HG03139 (cell line): ENCODE data around the gene FCSK.
"Not testable (repeated sequence)": the region's sequence is repeated elsewhere in the genome, so short reads cannot be mapped to it uniquely, and the experiment has no call there.

Source experiments
- ATAC-seq: cut with Tn5 transposase; IDR thresholded peaks from one replicate; pipeline ENCODE4 v1.9.1; 2021; ENCODE audit not compliant: unreplicated experiment

FCSK gene

DNA sequence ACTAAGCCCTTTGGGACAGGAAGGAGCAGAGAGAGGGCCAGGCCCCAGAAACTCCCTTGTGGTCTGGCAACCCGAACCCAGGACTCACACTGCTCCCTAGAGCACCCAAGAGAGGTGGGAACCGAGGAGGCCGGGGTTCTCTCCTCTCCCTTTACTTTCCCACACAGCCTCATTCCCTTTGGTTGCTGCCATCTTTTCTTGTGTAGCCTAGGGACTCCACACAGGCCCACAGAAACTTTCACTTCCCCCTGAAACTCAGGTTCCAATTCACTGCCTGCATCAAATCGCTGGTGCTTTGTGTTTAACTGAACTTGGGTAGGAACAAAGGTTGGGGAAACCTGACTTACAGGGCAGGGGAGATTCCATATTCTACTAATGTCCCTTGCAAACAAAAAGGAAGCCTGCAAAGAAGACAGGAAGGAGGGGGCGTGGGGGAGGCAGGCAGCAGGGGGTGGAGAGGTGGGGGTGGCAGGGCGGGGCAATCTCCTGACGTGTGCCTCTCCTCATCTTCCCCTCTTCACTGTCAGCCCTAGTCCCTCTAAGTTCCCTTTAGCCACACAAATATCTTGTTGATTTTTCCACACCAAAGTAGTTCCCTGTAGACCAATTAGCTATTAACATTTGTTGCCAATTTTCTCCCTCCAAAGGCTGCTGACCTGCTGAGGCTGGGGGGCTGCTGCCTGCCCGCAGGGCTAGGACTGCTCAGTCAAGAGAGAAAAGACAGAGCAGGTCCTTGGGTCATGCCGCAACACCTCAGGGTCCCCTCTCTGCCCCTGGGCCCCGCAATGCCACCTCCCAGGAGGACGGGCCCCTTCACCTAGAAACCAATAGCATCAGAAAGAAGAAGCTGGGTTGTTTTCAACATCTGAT lies 23.5 kb upstream of the FCSK start:
- ATAC-seq = peak; percentile 34

DNA sequence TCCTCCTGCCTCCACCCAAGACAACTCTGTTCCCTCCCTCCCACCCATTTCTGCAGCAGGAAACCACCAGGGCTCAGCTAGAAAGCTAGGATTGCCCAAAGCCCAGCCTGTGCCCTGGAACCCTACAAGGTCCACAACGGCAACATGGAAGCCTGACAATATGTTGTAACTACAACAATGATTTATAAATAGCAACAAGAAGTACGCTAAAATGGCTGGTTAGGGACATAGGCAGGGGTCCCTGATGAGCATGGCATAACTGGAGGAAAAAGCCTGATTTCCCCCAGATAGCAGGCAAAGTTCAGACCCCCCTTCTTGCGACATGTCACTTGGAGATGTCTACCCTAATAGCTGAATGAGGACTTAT lies 22.1 kb upstream of the FCSK start:
- ATAC-seq = no peak

DNA sequence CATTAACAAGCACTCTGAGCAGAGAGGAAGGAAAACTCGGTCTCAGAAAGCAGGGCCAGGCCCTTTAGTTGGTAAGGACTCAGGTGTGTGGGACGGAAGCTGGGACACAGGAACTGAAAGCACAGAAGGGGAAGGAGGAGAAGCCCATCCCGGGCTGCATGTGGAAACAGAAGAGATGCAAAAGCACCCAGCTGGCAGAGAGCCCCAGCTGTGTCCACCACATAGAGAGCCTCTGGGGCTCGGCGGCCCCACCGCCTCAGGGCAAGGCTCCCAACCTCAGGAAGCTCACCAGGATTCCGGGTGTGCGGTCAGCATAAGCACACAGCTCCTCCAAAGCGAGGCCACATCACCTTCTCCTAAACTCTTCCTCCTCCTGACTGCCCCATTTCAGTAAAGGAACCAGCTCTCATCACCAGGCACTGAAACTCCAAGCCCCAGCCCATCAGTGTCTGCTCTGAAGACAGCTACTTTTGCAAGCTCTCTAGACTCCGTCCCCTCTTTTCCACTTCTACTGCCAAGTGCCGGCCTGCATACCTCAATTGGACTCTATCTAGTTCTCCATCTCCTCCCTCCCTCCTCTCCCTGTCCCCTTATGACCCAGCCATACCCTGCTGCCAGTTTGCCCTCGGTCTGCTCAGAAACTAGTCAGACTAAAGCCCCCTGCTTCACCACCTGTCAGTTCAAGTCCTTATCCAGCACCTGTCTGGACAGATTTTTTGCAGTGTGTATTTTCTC lies 21.5 kb upstream of the FCSK start:
- ATAC-seq = no peak

DNA sequence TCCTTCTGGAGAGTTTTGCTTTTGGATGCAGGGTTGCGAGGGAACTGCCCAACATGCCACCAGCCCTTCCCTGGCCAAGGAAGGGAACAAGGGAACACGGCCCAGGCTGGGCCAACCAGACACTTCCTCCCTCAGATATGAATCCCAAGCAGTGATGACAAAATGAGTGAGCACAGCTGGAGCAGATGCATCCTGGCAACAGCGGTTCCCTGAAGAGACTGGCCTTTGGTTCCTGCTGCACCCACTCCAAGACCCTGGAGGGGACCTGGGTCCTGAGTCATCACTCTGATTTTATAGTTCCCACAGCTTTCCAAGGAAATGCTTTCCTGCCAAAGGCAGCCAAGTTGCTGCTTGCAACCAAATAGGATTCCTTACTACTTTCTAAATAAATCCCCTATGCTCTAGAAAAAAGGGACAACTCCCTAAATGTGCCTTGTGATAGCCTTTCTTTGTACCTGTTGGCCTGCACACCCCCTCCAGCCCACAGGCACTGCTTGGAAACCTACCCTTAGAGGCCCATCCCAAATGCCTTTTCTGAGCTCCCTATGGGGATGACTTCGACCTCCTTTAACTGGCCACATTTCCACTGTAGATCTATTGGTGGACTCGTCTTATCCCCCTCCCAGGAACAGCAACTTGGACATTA lies 20.8 kb upstream of the FCSK start:
- ATAC-seq = no peak

DNA sequence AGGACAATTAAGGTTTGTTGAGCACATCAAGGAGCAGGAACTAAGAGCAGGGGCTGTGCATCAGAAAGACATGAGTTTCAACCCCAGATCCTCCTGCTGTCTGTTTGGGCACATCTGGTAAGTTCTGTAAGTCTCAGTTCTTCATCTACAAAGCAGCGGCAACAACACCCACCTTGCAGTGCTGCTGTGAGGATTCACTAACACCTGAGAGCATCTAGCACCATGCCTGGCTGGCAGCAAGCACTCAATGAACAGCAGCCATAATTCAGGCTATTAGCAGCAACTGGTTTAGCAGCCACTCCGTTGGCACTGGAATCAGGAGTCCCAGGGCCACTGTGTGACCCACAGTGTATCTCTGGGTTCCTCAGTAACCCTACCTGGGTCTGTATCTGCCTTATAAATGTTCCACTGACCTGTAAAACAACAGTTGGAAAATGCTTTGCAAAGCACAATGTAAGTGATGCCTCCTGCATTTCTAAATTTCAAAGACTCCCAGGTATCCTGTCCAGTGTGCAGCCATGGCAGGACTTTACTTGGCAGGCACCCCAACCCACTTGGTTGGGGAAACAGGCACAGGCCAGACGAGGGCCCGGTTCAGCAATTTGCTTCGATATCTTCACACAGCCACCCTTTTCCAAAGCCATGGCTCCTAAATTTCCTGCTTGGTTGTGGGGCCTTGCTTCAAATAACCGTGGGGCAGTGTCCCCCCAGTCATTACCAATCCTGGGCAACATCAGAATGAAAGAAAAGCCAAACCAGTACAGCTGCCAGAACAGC lies 19.7 kb upstream of the FCSK start:
- ATAC-seq = no peak

DNA sequence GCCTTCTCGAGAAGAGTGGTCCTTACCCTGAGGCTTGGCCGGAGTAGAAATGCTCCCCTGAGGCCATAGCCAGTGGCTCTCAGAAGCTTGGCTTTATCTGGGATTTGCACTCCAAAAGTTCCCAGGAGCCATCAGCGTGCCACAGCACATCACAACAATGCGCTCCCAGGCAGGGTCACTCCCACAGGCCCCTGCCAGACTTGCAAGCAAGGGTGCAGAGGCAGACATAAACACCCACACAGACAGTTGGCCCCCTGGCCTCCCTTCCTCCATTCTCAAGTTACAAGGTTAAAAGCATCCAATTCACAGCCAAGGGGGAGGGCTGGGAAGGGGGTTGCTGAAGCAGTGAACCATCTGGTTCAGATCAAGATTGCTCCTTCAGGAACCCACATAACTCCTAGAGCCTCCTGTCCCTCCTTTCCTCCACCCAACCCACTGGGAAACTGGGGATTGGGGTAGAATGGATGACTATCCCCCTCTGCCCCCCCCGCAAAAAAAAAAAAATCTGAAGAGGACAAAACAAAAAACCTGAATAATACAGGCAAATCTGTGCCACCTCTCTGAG lies 17.3 kb upstream of the FCSK start:
- no peak for ATAC-seq

DNA sequence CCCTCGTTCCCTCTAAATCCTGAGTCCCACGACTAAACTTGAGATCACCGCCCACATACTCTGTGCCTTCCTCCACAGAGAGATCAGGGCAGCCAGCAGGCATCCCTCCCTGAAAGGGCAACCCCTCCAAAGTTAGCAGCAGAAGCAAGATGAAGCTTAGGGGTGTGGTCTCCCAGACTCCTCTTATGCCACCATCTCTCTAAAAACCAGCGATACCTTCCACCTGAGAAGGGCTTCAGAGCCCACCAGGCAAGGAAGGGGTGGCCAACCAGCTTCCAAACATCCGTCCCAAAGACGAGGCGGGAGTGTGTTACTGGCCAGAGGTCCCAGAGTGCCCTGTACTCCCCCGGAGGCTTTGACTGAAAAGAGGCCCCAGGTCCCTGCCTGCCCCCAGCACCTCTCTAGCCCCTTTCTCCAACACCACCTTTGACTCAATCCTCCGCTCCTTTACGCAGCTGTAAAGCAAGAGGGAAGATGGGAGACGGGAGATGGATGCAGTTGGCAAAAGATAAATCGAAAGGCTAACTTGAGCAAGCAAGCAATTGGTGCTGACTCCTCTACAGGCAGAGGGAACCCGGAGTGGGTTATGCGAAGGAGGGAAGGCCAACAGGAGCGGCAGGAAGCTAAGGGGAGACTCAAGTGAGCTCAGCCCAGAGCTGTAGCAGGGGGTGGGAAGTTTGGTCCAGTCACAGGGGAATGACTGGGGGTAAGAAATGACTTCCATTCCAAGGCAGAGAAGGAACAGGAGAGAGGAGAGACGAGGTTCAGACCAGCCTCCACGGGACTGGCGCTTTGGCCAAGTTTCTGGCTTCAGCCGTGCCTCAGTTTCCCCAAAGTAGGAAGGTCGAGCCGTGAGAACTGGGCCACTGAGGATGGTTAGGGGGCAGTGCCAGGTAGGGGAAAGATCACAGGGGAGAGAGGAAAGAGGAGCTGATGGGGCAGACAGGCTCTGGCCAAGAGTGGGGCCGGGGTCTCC lies 16.5 kb upstream of the FCSK start:
- ATAC-seq = no peak

DNA sequence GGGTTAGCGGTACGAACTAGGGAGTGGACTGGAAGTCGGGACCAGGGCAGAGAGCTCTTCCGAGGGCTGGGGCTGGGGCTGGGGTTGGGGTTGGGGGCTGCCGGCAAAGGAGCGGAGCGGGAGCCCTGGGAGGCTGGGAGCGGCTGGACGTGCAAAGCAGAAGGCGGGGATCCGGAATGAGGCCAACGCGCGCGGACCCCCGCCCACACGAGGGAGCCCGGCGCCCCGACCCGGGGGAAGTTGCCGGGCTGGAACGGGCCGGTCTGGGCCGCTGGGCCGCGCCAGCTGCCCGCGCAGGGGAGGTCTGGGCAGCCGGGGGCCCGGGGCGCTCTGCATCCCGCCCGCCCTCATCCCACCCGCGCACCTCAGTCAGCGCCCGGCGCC lies 15.8 kb upstream of the FCSK start:
- no peak for ATAC-seq

DNA sequence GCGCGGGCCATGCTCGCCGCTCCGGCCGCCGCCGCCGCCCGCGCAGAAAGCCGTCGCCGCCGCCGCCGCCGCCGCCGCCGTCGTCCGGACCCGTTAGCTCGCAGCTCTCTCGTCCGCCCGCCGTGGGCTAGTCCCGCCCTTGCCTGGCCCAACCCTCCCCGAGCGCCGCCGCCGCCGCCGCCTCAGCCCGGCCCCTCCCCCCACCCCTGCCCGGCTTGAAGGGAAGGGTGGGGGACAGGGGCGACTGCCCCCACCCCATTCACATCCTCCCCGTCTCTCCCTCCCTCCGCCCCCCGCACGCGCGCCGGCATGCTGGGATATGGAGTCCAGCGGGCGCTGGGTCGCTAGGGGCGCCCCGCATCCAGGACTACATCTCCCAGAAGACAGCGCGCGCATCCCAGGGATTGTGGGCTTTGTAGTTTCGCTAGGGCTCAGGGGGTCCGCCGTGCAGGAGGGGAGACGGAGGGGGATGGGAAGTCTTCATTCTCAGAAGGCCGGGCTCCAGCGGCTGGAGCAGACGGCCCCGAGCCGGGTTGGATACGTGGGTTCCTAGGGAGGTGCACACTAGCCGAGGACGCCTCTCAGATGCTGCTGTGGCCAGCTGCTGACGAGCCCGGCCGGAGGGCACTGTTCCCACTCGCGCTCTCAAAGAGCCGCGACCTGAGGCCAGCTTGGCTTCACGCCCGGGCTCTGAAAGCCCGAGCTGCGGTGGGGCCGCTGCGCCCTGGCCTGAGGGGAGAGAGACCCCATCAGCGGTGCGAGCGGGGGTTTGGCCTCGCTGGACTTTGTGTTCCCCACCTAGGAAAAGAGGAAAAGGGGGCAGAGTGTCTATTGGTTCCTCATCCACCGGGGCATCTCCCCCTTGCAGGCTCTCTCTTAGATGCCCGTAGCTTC lies 15.2 kb upstream of the FCSK start, which contains the start of gene ST3GAL2:
ST3GAL2 (minus strand) TSS at position 132 of the 894 bp plus-strand sequence. CDS start 40,570 bp downstream, outside the sequence.
- ATAC-seq = peak; percentile 84

DNA sequence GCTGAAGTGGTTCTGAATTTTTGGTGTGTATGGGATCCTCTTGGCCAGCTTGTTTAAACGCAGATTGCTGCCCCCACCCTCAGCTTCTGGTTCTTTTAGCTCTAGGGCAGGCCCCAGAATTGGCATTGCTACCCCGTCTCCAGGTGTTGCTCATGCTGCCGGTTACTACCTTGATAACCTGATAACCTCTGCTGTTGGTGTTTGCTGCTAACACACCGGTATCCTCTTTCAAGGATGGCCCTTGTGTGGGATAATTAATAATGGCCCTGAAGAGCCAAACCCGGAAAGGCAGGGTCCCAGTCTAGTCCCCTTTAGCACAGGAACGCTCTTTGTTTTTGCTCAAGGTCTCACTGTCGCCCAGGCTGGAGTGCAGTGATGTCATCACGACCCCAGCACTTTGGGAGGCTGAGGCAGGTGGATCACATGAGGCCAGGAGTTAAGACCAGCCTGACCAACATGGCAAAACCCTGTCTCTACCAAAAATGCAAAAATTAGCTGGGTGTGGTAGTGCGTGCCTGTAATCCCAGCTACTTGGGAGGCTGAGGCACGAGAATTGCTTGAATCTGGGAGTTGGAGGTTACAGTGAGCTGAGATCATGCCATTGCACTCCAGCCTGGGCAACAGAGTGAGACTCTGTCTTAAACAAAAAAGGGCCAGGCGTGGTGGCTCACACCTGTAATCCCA lies 14.2 kb upstream of the FCSK start:
- no peak for ATAC-seq

DNA sequence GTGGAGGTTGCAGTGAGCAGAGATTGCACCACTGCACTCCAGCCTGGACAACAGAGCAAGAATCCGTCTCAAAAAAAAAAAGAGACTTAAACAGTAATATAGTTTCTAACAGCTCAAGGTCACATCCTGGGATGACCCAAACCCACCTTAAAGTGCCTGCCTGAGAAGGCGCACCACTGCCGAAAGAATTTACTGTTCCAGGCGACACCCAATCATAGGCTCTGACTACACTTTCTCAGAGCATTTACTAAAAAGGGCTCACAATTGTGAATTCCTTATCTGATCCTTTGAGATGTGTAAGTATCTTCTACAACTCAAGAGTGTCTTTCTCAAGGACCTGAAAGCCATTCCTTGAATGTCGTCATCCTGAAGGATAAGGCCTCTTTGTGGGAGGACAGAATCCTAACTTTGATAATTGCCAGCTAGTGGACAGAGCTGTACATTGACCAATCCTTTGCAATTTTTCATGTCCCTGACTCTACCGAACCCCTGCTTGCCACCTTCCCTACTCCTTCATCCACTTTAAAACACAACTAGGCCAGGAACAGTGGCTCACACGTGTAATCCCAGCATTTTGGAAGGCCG lies 12.9 kb upstream of the FCSK start:
- ATAC-seq = no peak

DNA sequence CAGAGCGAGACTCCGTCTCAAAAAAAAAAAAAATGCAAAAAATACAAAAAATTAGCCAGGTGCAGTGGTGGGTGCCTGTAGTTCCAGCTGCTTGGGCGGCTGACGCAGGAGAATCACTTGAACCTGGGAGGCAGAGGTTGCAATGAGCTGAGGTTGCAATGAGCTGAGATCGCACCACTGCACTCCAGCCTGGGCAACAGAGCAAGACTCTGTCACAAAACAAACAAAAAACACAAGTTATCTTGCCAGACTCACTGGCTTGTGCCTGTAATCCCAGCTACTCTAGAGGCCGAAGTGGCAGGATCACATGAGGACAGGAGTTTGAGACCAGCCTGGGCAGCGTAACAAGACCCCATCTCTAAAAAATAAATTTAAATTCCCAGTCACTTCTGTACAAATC lies 12.1 kb upstream of the FCSK start:
- no peak for ATAC-seq

DNA sequence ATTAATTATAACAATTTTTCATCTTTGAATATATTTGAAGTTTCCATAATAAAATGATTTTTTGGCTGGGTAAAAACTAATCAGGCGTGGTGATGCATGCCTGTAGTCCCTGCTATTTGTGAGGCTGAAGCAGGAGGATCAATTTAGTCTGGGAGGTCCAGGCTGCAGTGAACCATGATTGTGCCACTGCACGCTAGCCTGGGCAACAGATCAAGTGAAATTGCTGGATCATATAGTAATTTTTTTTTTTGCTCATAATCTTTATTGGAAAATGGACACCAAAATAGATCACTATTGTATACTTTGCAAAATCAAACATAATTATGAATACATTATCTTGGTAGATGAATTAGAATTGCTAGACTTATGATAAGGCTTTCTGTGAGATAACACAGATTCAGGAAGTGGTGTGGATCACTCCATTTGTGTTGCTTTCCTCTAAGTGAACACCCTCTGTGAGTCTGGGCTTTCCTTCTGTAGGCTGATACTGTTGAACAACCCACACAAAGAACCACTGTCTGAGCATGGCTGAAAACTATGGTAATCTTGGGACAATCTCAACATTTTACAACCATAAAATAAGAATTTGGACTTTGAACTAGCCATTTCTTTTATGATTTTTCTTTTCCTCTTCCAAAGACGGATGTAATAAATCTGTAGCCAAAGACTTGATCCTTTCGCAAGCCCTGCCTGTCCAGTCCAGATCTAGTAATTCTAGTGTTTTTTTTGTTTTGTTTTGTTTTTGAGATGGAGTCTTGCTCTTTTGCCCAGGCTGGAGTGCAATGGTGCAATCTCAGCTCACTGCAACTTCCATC lies 9.9 kb upstream of the FCSK start:
- no peak for ATAC-seq

DNA sequence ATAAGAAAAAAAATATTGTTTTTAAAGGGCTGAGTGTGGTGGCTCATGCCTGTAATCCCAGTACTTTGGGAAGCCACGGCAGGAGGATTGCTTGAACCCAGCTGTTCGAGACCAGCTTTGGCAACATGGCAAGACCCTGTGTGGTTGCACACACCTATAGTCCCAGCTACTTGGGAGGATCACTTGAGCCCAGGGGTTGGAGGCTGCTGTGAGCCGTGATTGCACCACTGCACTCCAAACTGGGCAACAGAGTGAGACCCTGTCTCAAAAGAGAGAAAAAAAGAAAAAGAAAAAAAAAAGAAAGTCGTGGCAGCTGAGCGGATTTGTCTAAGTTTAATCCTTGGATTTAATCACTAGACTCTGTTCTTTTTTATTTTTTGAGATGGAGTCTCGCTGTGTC lies 6.3 kb upstream of the FCSK start:
- no peak for ATAC-seq

DNA sequence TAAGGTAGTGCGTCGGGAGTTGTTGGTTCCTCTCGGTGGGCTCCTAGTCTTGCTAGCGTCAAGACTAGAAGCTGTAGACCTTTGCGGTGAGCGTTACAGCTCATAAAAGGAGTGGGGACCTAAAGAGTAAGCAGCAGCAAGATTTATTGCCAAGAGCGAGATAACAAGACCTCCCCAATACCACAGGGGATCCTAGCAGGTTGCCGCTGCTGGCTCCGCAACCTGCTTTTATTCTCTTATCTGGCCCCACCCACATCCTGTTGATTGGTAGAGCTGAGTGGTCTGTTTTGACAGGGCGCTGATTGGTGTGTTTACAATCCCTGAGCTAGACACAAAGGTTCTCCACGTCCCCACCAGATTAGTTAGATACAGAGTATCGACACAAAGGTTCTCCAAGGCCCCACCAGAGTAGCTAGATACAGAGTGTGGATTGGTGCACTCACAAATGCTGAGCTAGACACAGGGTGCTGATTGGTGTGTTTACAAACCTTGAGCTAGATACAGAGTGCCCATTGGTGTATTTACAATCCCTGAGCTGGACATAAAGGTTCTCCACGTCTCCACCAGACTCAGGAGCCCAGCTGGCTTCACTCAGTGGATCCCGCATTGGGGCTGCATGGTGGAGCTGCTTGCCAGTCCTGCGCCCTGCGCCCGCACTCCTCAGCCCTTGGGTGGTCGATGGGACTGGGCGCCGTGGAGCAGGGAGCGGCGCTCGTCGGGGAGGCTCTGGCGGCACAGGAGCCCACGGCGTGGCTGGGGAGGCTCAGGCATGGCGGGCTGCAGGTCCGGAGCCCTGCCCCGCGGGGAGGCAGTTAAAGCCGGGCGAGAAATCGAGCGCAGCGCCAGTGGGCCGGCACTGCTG lies 4.0 kb upstream of the FCSK start:
- not testable (repeated sequence) for ATAC-seq

DNA sequence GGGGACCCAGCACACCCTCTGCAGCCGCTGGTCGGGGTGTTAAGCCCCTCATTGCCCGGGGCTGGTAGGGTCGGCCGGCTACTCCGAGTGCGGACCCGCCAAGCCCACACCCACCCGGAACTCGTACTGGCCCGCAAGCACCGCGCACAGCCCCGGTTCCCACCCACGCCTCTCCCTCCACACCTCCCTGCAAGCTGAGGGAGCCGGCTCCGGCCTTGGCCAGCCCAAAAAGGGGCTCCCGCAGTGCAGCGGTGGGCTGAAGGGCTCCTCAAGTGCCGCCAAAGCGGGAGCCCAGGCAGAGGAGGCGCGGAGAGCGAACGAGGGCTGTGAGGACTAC lies 3.4 kb upstream of the FCSK start:
- ATAC-seq = not testable (repeated sequence)
